ENCODE data around the gene RIC8A.
"Not testable (repeated sequence)": the region's sequence is repeated elsewhere in the genome, so short reads cannot be mapped to it uniquely, and the experiment has no call there.

RIC8A gene

GRCh38 chr11:190546-190945, 17.0 kb upstream of the RIC8A start:
- not testable (repeated sequence) for H3K9ac ChIP-seq (ENCODE audit: low read depth, low read length, poor library complexity); DNase-seq (ENCODE audit: low spot score); H2BK15ac ChIP-seq (ENCODE audit: low read length); H3K27me3 ChIP-seq (ENCODE audit: control insufficient read depth in 3 of 3, insufficient read depth in 3 of 3, low read depth in 1 of 3, low read length in 3 of 3); H3K27ac ChIP-seq (replicated peaks; ENCODE audit: low read length); H3K4ac ChIP-seq (ENCODE audit: low read length); H3K14ac ChIP-seq (ENCODE audit: low read length); H2BK12ac ChIP-seq (ENCODE audit: low read length); H3K4me1 ChIP-seq (ENCODE audit: control insufficient read depth in 2 of 2, insufficient read depth in 1 of 2, low read depth in 1 of 2, low read length in 2 of 2); H2BK120ac ChIP-seq (ENCODE audit: low read depth, low read length); H2AFZ ChIP-seq (ENCODE audit: low read length); H2BK5ac ChIP-seq (ENCODE audit: low read length); H3K23ac ChIP-seq (ENCODE audit: low read depth, low read length, poor library complexity); H3K79me1 ChIP-seq (ENCODE audit: low read depth, low read length); H3K4me2 ChIP-seq (ENCODE audit: insufficient read depth, low read length, poor library complexity, severe bottlenecking); H3K18ac ChIP-seq (ENCODE audit: low read length); H3K4me3 ChIP-seq (ENCODE audit: low read length in 2 of 2); H3K9me3 ChIP-seq (replicated peaks in 1 of 2; ENCODE audit: control insufficient read depth in 2 of 2, insufficient read depth in 1 of 2, low read depth in 1 of 2, low read length in 2 of 2); H2AK5ac ChIP-seq (ENCODE audit: low read depth, low read length); H4K91ac ChIP-seq (ENCODE audit: low read depth, low read length, poor library complexity); H4K8ac ChIP-seq (ENCODE audit: low read depth, low read length); H3K36me3 ChIP-seq (replicated peaks in 1 of 2; ENCODE audit: control insufficient read depth in 2 of 2, insufficient read depth in 2 of 2, low read length in 2 of 2)
- no CpG with 5 or more reads among the region's 5 CpGs for WGBS, 2 donors (ENCODE audit: extremely low coverage in 2 of 2, insufficient read length in 2 of 2, insufficient replicate concordance in 1 of 2)

GRCh38 chr11:191490-192478, 15.7 kb upstream of the RIC8A start:
- WGBS, 2 donors (ENCODE audit: extremely low coverage in 2 of 2, insufficient read length in 2 of 2, insufficient replicate concordance in 1 of 2), result 100% methylated on average over 1 of the region's 8 CpGs; no CpG with 5 or more reads in 1 of the 2 donors

GRCh38 chr11:192674-193128, 14.8 kb upstream of the RIC8A start, which contains the start of gene SCGB1C1:
SCGB1C1 (plus strand) TSS chr11:193078; CDS start chr11:193100, 22 bp downstream.
- no CpG with 5 or more reads among the region's 11 CpGs for WGBS, 2 donors (ENCODE audit: extremely low coverage in 2 of 2, insufficient read length in 2 of 2, insufficient replicate concordance in 1 of 2)
- H2BK12ac ChIP-seq (ENCODE audit: low read length); H3K9ac ChIP-seq (ENCODE audit: low read depth, low read length, poor library complexity); H3K36me3 ChIP-seq (replicated peaks in 1 of 2; ENCODE audit: control insufficient read depth in 2 of 2, insufficient read depth in 2 of 2, low read length in 2 of 2); H2AFZ ChIP-seq (ENCODE audit: low read length); H3K27ac ChIP-seq (replicated peaks; ENCODE audit: low read length); H3K4me2 ChIP-seq (ENCODE audit: insufficient read depth, low read length, poor library complexity, severe bottlenecking); H3K18ac ChIP-seq (ENCODE audit: low read length); H2BK5ac ChIP-seq (ENCODE audit: low read length); H3K79me1 ChIP-seq (ENCODE audit: low read depth, low read length); H3K4ac ChIP-seq (ENCODE audit: low read length); H3K27me3 ChIP-seq (ENCODE audit: control insufficient read depth in 3 of 3, insufficient read depth in 3 of 3, low read depth in 1 of 3, low read length in 3 of 3); H4K8ac ChIP-seq (ENCODE audit: low read depth, low read length); DNase-seq (ENCODE audit: low spot score); H3K23ac ChIP-seq (ENCODE audit: low read depth, low read length, poor library complexity); H2BK120ac ChIP-seq (ENCODE audit: low read depth, low read length); H3K4me1 ChIP-seq (ENCODE audit: control insufficient read depth in 2 of 2, insufficient read depth in 1 of 2, low read depth in 1 of 2, low read length in 2 of 2); H2AK5ac ChIP-seq (ENCODE audit: low read depth, low read length); H3K9me3 ChIP-seq (replicated peaks in 1 of 2; ENCODE audit: control insufficient read depth in 2 of 2, insufficient read depth in 1 of 2, low read depth in 1 of 2, low read length in 2 of 2); H3K4me3 ChIP-seq (ENCODE audit: low read length in 2 of 2); H4K91ac ChIP-seq (ENCODE audit: low read depth, low read length, poor library complexity); H2BK15ac ChIP-seq (ENCODE audit: low read length); H3K14ac ChIP-seq (ENCODE audit: low read length): not testable (repeated sequence)

More at GRCh38 chr11:191490-192478, 15.7 kb upstream of the RIC8A start:
- H3K9ac ChIP-seq (ENCODE audit: low read depth, low read length, poor library complexity); H2BK120ac ChIP-seq (ENCODE audit: low read depth, low read length); H3K4me2 ChIP-seq (ENCODE audit: insufficient read depth, low read length, poor library complexity, severe bottlenecking); H2BK5ac ChIP-seq (ENCODE audit: low read length); H2AFZ ChIP-seq (ENCODE audit: low read length); H3K27me3 ChIP-seq (ENCODE audit: control insufficient read depth in 3 of 3, insufficient read depth in 3 of 3, low read depth in 1 of 3, low read length in 3 of 3); H3K18ac ChIP-seq (ENCODE audit: low read length); H3K4me1 ChIP-seq (ENCODE audit: control insufficient read depth in 2 of 2, insufficient read depth in 1 of 2, low read depth in 1 of 2, low read length in 2 of 2); DNase-seq (ENCODE audit: low spot score); H2AK5ac ChIP-seq (ENCODE audit: low read depth, low read length); H2BK15ac ChIP-seq (ENCODE audit: low read length); H3K79me1 ChIP-seq (ENCODE audit: low read depth, low read length); H3K4ac ChIP-seq (ENCODE audit: low read length); H3K27ac ChIP-seq (replicated peaks; ENCODE audit: low read length); H3K14ac ChIP-seq (ENCODE audit: low read length); H3K4me3 ChIP-seq (ENCODE audit: low read length in 2 of 2); H3K9me3 ChIP-seq (replicated peaks in 1 of 2; ENCODE audit: control insufficient read depth in 2 of 2, insufficient read depth in 1 of 2, low read depth in 1 of 2, low read length in 2 of 2); H4K8ac ChIP-seq (ENCODE audit: low read depth, low read length); H3K23ac ChIP-seq (ENCODE audit: low read depth, low read length, poor library complexity); H4K91ac ChIP-seq (ENCODE audit: low read depth, low read length, poor library complexity); H3K36me3 ChIP-seq (replicated peaks in 1 of 2; ENCODE audit: control insufficient read depth in 2 of 2, insufficient read depth in 2 of 2, low read length in 2 of 2); H2BK12ac ChIP-seq (ENCODE audit: low read length): not testable (repeated sequence)

- not testable (repeated sequence) for H2AFZ ChIP-seq (ENCODE audit: low read length); DNase-seq (ENCODE audit: low spot score); H2AK5ac ChIP-seq (ENCODE audit: low read depth, low read length); H3K4me1 ChIP-seq (ENCODE audit: control insufficient read depth in 2 of 2, insufficient read depth in 1 of 2, low read depth in 1 of 2, low read length in 2 of 2); H3K4me3 ChIP-seq (ENCODE audit: low read length in 2 of 2); H3K14ac ChIP-seq (ENCODE audit: low read length); H2BK120ac ChIP-seq (ENCODE audit: low read depth, low read length); H3K18ac ChIP-seq (ENCODE audit: low read length); H3K4ac ChIP-seq (ENCODE audit: low read length); H2BK12ac ChIP-seq (ENCODE audit: low read length); H3K27ac ChIP-seq (replicated peaks; ENCODE audit: low read length); H3K4me2 ChIP-seq (ENCODE audit: insufficient read depth, low read length, poor library complexity, severe bottlenecking); H3K9me3 ChIP-seq (replicated peaks in 1 of 2; ENCODE audit: control insufficient read depth in 2 of 2, insufficient read depth in 1 of 2, low read depth in 1 of 2, low read length in 2 of 2); H2BK5ac ChIP-seq (ENCODE audit: low read length); H3K79me1 ChIP-seq (ENCODE audit: low read depth, low read length); H3K36me3 ChIP-seq (replicated peaks in 1 of 2; ENCODE audit: control insufficient read depth in 2 of 2, insufficient read depth in 2 of 2, low read length in 2 of 2); H3K9ac ChIP-seq (ENCODE audit: low read depth, low read length, poor library complexity); H3K23ac ChIP-seq (ENCODE audit: low read depth, low read length, poor library complexity); H2BK15ac ChIP-seq (ENCODE audit: low read length); H4K8ac ChIP-seq (ENCODE audit: low read depth, low read length); H4K91ac ChIP-seq (ENCODE audit: low read depth, low read length, poor library complexity); H3K27me3 ChIP-seq (ENCODE audit: control insufficient read depth in 3 of 3, insufficient read depth in 3 of 3, low read depth in 1 of 3, low read length in 3 of 3)
- WGBS, 2 donors (ENCODE audit: extremely low coverage in 2 of 2, insufficient read length in 2 of 2, insufficient replicate concordance in 1 of 2), result no CpG with 5 or more reads among the region's 5 CpGs
Observed at GRCh38 chr11:193481-193880, 14.0 kb upstream of the RIC8A start.
